DND-41 (cell line): Measurements from ENCODE around the gene PLA2R1.

Experiments used
- ATAC-seq: fragments of 200-7000 bp; cut with Tn5 transposase; 3 replicates; pipeline ENCODE4 v1.9.1; 2021; ENCODE audit warnings: low read depth; ENCODE audit not compliant: insufficient read depth
- DNase-seq: peaks from one replicate; pipeline ENCODE4 v3.0.0-alpha.2; 2020
- H2AFZ ChIP-seq: 2 replicates; pipeline ENCODE4 v1.6.0; 2012; ENCODE audit warnings: low read depth, low read length
- H3K27ac ChIP-seq: 2 replicates; pipeline ENCODE4 v1.5.1; 2012; ENCODE audit warnings: low read length, inconsistent platforms
- H3K27me3 ChIP-seq: fragments of 200-600 bp; sonication (generic); 2 replicates; pipeline ENCODE4 v1.6.0; 2012; ENCODE audit warnings: low read length, mild to moderate bottlenecking, inconsistent platforms; ENCODE audit not compliant: insufficient read depth, poor library complexity
- H3K36me3 ChIP-seq: 2 replicates; pipeline ENCODE4 v1.5.1; 2012; ENCODE audit warnings: low read length, inconsistent platforms; ENCODE audit not compliant: insufficient read depth
- H3K4me1 ChIP-seq: 2 replicates; pipeline ENCODE4 v1.5.1; 2012; ENCODE audit warnings: mild to moderate bottlenecking, low read length; ENCODE audit not compliant: insufficient read depth
- H3K4me2 ChIP-seq: 2 replicates; pipeline ENCODE4 v1.6.0; 2012; ENCODE audit warnings: mild to moderate bottlenecking, moderate library complexity, low read length, inconsistent platforms; ENCODE audit not compliant: insufficient read depth
- H3K4me3 ChIP-seq, 2 experiments: fragments of 200-600 bp in 1 of 2; shearing (Covaris generic) in 1 of 2; 2 replicates each; pipeline ENCODE4 v1.5.1; 2012 to 2016; ENCODE audit warnings: inconsistent platforms in 2 of 2, low read length in 2 of 2, mild to moderate bottlenecking in 2 of 2, low read depth in 1 of 2, moderate library complexity in 1 of 2
- H3K79me2 ChIP-seq: 2 replicates; pipeline ENCODE4 v1.6.0; 2012; ENCODE audit warnings: low read length, inconsistent platforms; ENCODE audit not compliant: insufficient read depth
- H3K9ac ChIP-seq: 2 replicates; pipeline ENCODE4 v1.6.0; 2012; ENCODE audit warnings: low read depth, mild to moderate bottlenecking, inconsistent platforms, low read length, moderate library complexity
- H3K9me3 ChIP-seq: 2 replicates; pipeline ENCODE4 v1.5.1; 2012; ENCODE audit warnings: low read length, moderate library complexity, mild to moderate bottlenecking, inconsistent platforms; ENCODE audit not compliant: insufficient read depth, severe bottlenecking
- H4K20me1 ChIP-seq: 2 replicates; pipeline ENCODE4 v1.6.0; 2012; ENCODE audit warnings: low read length; ENCODE audit not compliant: insufficient read depth
- EZH2 ChIP-seq: IDR thresholded peaks from 3 replicates; pipeline ENCODE4 v1.6.1; 2012; ENCODE audit warnings: borderline replicate concordance, low read depth, mild to moderate bottlenecking, moderate library complexity, low read length, inconsistent platforms; ENCODE audit not compliant: severe bottlenecking
- TF ChIP-seq, protein P1 (sequence below): IDR thresholded peaks from 2 replicates; pipeline ENCODE4 v1.5.1; 2012; ENCODE audit warnings: borderline replicate concordance, low read length, moderate library complexity, mild to moderate bottlenecking; ENCODE audit not compliant: poor library complexity, severe bottlenecking; ENCODE audit errors: extremely low read depth

PLA2R1 gene

DNA sequence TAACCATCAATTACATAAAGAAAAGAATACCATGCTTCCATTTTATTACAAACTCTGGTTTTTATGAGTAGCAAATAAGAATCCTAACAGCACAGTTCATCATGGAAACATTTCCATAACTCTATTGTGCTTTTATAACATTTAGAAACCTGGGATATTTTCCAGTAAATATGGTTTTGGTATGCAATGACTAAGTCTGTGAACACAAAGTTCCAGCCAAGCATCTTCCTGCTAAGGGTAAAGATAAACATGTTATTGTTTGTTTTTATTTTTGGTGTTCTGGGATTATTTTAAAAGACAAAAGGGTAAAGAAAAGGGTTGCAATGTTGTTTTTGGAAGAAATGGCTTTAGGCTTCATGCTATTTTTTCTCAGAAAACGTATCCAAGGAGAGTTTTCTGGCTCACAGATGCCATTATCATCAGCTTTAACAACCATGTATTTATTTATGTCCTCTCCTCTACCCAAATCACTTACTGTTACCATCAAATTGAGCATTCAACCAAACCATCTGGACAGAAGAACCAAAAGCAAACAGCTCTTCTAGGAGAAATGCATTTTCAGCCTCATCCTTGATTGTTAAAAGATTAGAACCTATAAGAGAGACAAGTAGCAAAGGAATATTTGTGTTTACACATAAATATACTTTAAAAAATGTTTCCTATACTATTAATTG, 116.0 kb downstream of the PLA2R1 start:
- H3K79me2 ChIP-seq = no peaks in the 10 kb centered on the region
- H3K9ac ChIP-seq = no peak overlapping the region
- DNase-seq (no peak), ATAC-seq (no peak)
- no peak overlapping the region for H3K4me2 ChIP-seq
- no peaks in the 10 kb centered on the region for H4K20me1 ChIP-seq
- no peaks in the 10 kb centered on the region for H3K36me3 ChIP-seq
- no peak overlapping the region for H3K27ac ChIP-seq
- no peaks in the 10 kb centered on the region for H3K9me3 ChIP-seq
- H3K27me3 ChIP-seq = no peaks in the 10 kb centered on the region
- H3K4me1 ChIP-seq = no peaks in the 10 kb centered on the region
- no peak overlapping the region for H2AFZ ChIP-seq
- TF ChIP-seq EZH2 = no peak
- TF ChIP-seq, protein P1, sequence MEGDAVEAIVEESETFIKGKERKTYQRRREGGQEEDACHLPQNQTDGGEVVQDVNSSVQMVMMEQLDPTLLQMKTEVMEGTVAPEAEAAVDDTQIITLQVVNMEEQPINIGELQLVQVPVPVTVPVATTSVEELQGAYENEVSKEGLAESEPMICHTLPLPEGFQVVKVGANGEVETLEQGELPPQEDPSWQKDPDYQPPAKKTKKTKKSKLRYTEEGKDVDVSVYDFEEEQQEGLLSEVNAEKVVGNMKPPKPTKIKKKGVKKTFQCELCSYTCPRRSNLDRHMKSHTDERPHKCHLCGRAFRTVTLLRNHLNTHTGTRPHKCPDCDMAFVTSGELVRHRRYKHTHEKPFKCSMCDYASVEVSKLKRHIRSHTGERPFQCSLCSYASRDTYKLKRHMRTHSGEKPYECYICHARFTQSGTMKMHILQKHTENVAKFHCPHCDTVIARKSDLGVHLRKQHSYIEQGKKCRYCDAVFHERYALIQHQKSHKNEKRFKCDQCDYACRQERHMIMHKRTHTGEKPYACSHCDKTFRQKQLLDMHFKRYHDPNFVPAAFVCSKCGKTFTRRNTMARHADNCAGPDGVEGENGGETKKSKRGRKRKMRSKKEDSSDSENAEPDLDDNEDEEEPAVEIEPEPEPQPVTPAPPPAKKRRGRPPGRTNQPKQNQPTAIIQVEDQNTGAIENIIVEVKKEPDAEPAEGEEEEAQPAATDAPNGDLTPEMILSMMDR = no peak
- H3K4me3 ChIP-seq = no peak overlapping the region

DNA sequence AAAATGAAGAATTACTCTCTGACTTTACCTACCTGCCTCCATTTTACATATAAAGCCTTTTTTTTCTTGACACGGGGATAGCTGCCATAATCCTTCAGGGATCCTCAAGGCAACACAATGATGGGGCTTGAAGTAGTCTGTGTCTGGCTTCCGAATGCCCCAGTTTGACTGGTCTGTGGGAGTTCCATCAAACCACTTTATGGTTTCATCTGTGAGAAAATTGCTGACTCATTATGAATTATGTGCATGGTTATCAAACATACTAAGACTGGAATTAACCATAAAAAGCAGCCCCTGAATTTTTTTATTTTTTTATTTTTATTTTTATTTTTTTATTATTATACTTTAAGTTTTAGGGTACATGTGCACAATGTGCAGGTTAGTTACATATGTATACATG, 117.5 kb downstream of the PLA2R1 start:
- H3K4me2 ChIP-seq = no peak overlapping the region
- no peak overlapping the region for H3K4me3 ChIP-seq
- no peaks in the 10 kb centered on the region for H3K9me3 ChIP-seq
- H2AFZ ChIP-seq = no peak overlapping the region
- DNase-seq = no peak
- no peak for TF ChIP-seq EZH2
- TF ChIP-seq, protein P1 = no peak
- no peak overlapping the region for H3K9ac ChIP-seq
- H4K20me1 ChIP-seq = no peaks in the 10 kb centered on the region
- no peaks in the 10 kb centered on the region for H3K79me2 ChIP-seq
- no peak overlapping the region for H3K27ac ChIP-seq
- no peaks in the 10 kb centered on the region for H3K27me3 ChIP-seq
- no peaks in the 10 kb centered on the region for H3K36me3 ChIP-seq
- H3K4me1 ChIP-seq = no peaks in the 10 kb centered on the region
- no peak for ATAC-seq

- ATAC-seq (no peak), DNase-seq (no peak)
- Histone ChIP-seq H3K4me1 (no peaks in the 10 kb centered on the region), H2AFZ (no peak overlapping the region), H3K27me3 (no peaks in the 10 kb centered on the region), H3K27ac (no peak overlapping the region), H3K4me2 (no peak overlapping the region), H3K79me2 (no peaks in the 10 kb centered on the region), H3K4me3 (no peak overlapping the region), H3K36me3 (no peaks in the 10 kb centered on the region), H4K20me1 (no peaks in the 10 kb centered on the region), H3K9ac (no peak overlapping the region), H3K9me3 (no peaks in the 10 kb centered on the region)
- no peak for TF ChIP-seq EZH2
- TF ChIP-seq, protein P1 = no peak
These were observed 120.3 kb downstream of the PLA2R1 start for GRCh38 chr2:159942146-159942545.

GRCh38 chr2:159941729-159942128, 120.7 kb downstream of the PLA2R1 start:
- TF ChIP-seq, protein P1 = no peak
- TF ChIP-seq EZH2 = no peak
- H3K27me3 ChIP-seq = no peaks in the 10 kb centered on the region
- H3K9me3 ChIP-seq = no peaks in the 10 kb centered on the region
- no peaks in the 10 kb centered on the region for H3K4me1 ChIP-seq
- H3K4me3 ChIP-seq = no peak overlapping the region
- no peak overlapping the region for H3K9ac ChIP-seq
- H3K36me3 ChIP-seq = no peaks in the 10 kb centered on the region
- ATAC-seq = no peak
- DNase-seq = no peak
- no peak overlapping the region for H2AFZ ChIP-seq
- no peak overlapping the region for H3K4me2 ChIP-seq
- H3K79me2 ChIP-seq = no peaks in the 10 kb centered on the region
- H3K27ac ChIP-seq = no peak overlapping the region
- no peaks in the 10 kb centered on the region for H4K20me1 ChIP-seq
